Inflammatory macrophage treated with lipopolysaccharide for 1 hour (primary cell): ENCODE results near the gene DLG2.

Experiments used
- DNase-seq, 2 donors: peaks; one replicate each; pipeline ENCODE4 v3.0.0-alpha.2; 2020 to 2022

The DLG2 gene

DNA sequence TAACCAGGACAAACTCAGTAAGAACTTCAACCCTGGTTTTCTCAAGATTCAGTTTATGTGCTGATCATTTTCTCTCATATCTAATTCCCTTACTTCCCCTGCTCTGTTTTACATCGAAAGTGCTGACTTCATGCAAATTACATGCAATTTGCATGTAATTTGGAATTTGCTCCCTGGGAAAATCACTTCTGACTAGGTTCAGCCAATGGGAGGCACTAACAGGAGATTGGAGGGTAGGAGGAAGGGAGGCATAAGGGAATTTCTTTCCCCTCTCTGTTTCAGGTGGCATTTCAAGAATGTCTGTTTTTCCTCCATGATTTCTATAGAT, 1977.7 kb downstream of the DLG2 start:
- DNase-seq: no peak

DNA sequence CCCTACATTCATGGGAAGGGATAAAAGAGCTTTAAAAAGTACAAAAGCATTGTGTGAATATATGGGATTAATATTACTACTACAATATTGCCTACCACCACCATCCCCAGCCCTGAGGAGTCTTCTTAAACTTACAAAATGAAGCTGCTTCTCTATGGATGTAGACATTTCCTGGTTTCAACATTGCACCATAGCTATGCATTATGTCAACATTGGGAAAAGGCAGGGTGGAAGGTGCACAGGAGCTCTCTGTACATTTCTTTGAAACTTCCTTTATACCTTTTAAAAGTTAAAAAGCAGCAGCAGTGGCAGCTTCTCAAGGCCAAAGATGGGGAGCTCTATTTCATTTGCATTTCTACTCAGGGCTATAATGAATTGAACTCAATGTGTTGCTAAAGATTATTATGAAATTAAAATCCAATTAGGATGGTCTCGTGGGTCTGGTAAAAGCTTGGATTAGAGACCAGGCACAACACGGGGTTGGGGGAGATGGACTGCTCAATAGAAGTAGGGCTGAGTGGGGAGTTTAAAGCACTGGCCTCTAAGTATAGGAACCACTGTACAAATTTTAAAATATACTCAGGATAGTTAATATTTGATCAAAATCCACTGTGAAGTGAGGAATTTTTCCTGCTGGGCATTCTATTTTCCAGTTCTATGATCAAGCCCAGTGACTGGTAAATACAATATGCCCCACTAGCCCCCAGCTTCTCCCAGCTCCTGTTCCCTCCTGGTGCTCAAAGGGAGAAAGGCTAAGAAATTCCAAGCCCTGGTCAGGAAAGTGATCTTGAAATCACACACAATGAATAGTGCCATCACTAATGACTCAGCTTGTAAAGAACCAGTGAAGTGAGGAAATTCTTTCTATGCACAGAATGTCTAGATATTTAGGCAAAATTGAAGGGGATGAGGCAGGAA, 1978.3 kb downstream of the DLG2 start:
- DNase-seq: no peak

DNA sequence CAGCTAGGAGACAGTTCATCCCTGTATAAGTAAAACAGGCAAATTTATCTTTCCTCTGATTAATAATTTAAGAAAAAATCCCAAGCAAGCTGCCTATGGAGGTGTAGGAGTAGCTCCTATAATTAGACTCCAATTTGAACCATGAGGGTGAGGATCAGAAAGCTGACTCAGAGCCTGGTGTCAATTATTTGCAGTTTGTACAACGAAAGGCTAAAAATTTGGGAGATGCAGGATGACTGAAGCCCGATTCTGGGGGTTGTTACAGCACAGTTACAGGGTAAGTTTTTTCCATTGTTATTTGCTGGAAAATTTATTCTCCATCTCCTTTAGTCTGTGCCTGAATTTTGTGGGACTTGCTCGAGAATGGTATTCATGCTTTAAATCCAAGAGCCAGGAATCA, 1981.6 kb downstream of the DLG2 start:
- DNase-seq: no peak

DNA sequence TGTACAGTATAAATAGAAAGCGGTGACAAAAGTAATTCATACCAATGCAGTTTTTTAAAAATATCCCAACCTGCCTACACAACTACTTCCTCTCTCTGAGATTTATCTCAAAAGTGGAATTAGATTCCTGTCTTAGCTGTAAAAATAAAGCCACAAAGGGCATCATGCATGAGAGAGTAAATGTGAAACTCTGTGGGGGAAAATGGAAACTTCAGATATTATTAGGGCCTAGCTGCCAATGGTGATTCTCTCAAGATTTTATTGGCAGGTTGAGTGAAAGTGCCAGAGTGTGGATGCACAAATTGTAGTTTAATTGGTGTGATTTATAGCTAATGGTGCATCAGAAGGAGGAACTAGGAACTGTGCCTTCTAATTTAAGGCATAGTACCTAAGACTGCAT, 1984.0 kb downstream of the DLG2 start:
- no peak for DNase-seq

DNA sequence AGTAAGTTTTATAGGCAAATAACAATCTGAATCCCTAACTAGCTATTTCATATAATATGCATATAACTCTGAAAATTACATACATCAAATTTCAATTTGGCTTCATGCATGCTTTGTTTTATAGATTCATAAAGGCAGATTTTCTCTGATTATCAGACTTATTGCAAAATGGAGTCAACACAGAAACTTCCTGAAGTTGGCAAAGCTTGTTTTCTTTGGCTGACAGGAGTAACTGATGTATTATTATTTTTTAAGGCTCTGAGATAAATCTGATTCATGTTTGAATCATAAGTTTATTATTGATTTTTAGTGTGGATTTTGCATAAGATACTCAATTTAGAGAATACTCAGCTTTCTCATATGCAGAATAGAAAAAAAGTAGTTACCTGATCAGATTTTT, 1984.6 kb downstream of the DLG2 start:
- no peak for DNase-seq

DNA sequence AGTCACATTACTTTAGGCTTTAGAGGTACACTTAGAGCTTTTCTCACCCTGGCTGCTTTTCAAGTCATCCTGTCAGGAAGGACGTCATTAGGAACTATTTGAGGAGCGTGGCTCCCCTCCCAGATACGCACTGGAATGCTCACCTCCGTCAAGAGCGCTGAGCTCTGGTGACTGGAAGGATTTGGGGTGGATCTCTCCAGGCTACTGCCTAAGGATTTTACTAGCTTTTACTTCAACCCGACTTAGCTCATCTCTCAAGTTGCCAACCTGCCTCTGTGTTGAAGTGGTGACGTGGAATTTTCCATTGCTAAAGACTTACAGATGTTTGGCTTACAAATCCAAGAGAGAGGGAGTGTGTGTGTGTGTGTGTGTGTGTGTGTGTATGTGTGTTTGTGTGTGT, 1985.6 kb downstream of the DLG2 start:
- no peak for DNase-seq

DNA sequence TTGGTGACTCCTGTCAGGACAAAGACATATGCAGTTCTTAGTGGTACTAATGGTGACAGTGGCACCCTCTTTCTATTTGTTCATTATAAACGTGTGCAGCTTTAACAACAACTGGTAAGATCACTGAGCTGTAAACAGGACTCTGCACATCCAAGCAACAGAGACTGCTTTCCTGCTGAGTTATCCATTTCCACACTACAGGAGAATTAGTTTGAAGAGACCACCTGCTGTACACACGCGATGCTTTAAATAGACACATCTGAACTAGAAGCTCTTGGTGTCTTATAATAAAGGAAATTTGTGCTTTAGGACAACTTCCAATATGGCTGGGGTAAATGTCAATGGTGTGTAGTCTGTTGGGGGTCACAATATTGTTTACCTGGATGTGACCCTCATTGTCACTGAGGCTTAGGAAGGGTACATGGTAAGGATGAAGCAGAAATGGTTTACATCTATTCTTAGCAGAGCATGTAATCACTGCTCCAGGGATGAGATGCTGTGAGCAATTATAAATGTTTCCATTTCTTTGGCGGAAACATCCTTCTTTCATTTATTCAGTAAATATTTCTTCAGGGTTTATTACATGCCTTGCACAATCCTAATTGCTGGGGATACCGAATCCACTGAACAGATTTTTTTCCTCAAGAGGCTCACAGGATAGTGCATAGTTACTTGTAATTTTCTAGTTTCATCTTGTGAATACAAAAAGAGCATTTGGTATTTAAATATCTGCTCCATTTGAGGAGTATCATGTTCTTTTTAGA, 1987.0 kb downstream of the DLG2 start:
- DNase-seq: no peak

DNA sequence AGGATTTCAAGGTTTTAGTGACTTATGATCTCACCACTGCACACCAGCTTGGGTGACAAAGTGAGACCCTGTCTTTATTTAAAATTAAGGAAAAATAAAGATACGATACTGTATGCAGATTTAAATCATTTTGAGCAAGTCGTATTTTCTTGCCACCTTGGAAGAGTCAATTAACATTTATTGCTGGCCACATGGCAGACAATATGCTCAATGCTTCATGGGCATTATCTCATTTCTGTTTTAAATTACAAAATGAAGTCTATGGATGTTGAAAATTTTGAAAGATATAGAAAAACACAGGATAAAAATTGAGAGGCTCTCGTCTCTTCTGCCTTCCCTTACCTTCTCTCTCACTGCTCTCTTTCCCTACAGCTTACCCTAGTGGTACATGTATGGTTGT, 1992.0 kb downstream of the DLG2 start:
- no peak for DNase-seq

DNA sequence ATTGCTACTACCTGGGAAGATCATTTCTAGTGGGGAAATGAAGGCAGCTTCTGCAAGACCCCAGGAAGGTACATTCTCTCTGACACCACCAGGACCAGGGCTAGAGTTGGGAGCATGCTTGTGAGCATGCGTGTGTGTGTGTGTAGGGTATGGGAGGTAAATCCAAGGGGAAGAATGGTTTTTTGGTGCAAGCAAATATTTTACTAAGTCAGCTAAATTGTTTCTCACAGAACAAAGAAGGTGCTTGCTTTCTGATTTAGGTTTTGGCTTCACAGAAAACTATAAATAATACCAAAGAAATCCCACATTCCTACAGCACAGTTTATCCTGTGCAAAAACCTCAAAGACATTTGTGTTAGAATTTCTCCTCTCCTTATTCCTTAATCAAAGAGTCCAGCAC, 1996.9 kb downstream of the DLG2 start:
- DNase-seq: no peak

DNA sequence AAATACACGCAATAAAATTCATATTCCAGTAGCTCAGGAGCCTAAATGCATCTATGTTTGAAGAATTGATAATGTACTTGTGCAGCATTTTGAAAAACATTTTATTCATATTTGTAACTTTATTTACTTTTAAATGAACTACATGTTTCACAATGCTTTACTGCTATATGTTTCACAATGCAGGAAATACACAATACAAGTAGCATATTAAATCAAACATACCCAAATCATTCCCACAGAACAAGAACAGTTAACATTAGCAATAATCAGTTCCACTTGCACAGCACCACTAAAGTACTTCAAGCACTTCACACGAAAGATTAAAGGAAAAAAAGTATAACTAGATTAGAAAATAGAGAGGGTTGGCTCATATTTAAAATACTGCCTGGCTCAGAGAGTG, 1997.4 kb downstream of the DLG2 start:
- DNase-seq: no peak

DNA sequence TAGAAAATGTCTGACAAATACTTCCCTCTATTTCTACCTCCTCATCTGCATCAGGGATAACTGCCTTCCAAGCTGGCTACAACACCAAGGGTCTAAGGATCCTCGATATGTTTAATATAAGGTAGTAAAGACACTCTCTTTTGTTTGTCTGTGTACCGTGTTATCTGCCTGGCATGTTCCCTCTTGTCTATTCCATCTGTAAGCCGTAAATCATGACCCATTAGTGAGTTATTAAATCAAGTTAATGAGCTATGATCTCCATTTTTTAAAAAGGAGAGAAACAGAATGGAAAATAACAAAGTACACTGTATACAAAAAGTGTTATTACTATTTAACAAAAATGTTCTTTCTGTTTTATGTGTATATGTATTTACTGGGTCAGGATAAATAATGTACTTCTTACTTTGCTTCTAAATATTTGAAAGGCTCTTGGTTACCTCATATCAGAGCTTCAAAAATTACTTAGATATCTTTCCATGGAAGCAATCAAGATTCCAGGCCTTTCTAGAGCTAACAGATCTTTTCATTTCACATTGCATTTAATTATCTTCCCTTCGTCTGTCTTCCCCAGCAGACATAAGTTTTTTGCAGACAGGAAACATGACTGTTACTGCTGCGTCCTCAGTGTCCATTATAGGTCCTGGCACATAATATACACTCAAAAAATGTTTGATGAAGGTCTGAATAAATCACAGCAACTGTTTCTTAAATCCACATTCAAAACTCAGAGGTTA, 1998.4 kb downstream of the DLG2 start:
- DNase-seq: no peak

DNA sequence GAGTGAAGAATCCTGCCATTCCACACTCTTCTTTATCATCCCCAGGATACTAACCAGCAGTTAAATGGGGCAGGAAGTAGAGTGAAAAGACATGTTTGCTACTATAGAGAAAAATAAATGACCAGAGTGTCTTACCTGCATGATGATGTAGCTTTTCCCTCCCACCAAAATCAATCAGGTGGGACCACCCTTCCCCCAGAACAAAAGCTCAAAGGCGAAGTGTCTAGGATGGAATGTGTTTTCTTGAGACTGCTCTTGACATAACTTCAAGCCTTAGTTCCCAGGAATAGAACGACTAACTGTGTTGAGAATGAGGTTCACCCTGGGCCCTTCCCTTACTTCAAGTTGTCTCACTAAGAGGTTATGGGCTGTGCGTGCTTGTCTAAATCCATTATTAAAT, 2001.8 kb downstream of the DLG2 start:
- DNase-seq: no peak

DNA sequence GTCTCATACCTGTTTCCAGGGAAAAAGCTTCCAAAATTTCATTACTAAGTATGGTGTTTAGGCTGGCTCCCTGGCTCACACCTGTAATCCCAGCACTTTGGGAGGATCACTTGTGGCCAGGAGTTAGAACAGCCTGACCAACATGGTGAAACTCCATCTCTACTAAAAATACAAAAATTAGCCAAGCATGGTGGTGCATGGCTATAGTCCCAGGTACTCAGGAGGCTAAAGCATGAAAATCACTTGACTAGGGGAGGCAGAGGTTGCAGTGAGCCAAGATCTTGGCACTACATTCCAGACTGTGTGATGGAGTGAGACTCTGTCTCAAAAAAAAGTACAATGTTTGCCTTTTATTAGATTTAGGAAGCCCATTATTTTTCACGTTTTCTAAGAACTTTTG, 2009.5 kb downstream of the DLG2 start:
- no peak for DNase-seq

DNA sequence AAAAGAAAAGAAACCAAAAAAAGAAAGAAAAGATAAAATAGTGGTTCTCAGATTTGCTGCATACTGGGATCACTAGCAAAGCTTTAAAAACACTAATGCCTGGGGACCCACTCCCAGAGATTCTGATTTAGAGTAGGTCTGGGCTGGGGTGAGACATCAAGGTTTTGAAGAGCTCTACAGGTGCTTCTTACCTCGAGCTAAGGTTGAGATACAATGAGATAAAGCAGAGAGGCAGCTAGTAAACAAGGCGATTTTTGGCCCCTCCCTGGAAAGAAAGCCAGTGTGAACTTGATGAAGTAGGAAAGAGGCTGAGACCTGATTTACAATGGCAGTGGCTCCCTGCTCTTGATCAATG, 2013.4 kb downstream of the DLG2 start:
- no peak for DNase-seq

DNA sequence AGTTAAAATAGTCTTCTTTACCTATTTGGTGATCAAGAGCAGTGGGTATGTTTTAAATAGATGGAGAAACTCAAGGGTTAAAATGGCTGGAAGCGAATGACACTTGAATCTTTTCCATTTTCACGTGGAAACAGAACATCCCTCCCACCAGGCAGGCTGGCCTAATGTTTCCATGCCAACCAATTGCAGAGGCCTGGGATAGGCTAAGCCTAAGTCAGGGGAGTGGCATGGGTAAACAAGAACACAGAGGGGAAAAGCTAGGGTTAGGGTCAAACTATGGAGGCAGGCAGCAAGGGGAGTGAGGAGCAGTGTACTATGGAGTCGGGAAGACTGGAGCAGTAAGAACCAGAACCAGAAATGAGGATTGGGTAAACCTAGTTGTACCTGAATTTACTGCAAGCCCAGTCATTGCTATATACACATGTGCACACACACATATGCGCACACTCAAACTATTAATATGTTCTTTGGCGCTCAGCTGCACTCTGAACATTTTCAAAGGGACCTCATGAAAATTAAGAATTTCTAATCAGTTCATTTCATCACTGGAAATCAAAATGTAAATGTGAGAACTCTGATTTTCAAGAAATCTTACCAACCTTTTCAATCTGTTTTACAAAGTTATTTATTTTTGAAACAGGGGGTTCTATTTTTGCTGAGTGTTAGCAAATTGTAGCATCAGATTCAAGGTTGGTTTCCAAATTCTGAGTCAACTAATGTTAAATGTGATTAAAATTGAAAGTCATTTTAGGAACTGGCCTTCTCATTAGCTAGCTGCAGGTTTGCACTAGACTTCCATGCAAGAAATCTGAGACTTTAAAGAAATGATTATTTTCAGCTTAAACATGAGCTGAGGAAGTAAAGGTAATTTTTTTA, 2014.0 kb downstream of the DLG2 start:
- DNase-seq: no peak

DNA sequence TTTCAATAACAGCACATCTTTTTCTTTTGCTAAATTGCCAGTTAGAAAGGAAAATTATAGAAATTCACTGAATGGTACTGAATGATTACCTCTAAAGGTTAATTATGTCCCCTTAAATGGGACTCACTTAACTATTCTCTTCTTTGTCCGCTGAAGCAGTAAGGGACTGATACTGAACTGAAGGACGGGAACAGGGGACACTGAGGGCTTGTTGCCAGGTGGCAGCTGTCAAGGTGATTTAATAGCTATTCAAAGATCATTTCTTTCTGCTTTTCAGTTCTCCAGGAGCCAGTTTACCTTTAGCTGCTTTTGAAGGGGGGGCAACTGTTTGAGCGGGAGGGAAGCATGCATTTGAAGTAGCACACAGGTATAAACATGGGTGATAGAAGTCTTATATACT, 2015.5 kb downstream of the DLG2 start:
- no peak for DNase-seq

DNA sequence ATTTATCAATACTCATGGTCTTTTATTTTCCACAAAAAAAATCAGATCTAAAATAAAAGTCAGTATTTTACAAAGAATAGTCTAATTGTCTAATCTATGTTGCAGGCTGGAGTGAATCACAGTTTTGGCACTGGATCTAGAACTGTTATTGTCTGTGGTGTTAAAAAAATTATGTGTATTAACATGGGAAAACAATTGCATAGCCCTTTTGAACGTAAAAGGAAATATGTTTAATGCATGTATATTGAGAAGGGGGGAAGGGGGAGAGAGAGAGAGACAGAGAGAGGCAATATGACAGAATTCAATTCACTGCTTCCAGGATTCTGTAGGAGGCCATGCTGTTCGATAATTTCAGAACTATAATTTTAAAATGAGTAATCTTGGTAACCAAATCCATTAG, 2016.1 kb downstream of the DLG2 start:
- DNase-seq: no peak

DNA sequence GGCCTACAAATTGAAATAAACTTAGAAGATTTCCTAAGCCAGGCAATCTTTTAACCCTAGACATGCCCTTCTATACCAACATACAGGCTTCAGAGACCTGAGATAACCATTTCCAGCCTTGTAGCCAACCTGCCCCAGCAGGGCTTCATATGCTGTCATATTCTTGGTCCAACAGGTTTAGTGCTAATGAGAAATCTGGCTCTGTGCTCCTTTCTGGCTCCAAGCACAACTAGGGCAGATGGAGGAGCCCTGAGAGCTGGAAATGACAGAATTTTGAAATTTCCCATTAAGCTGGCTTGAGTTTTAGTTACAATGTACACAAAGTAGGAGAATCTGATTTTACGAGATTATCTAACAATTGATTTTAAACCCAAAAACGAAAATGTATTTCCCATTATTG, 2018.0 kb downstream of the DLG2 start:
- no peak for DNase-seq

DNA sequence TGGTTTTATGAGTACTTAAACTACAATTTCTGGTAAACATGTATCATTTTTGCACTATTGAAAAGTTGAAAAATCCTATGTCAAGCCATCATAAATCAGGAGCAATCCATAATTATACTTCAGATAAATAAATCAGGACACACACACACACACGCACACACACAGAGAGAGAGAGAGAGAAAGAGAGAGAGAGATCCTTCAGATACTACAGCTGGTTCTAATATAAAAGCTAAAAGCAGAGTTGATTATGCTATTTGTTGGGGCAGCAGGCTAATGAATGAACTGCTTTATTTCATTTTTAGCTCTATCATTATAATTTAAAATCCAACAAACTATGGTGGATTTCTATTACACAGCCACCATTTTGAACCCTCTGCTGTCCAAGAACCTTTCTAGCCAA, 2018.6 kb downstream of the DLG2 start:
- DNase-seq: no peak

DNA sequence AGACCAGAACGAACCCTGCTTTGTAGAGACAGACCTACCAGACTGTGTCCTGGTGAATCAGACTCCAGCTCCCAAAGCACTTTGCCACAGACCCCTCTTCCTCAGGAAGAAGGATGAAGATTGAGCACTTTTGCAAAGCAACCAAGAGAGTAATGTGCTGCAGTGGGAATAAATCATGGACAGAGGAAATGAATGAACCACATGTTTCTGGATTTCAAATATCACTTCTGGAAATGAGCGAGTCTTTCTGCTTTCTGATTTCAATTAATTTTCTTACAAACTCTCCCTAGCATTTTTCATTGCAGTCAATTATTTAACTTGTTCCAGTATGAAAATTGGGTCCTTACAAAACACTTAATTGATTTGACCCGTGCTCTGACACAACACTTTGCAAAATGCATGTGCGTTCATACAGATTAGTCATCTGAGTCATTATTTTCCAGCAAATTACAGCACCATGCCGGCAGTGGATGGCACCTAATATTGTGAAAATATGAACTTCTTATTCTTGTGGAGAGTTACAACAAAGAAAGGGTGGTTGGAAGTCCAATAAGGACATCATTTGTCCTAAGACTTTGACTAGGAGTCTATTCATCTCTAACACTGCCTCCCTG, 2025.1 kb downstream of the DLG2 start:
- no peak for DNase-seq

DNA sequence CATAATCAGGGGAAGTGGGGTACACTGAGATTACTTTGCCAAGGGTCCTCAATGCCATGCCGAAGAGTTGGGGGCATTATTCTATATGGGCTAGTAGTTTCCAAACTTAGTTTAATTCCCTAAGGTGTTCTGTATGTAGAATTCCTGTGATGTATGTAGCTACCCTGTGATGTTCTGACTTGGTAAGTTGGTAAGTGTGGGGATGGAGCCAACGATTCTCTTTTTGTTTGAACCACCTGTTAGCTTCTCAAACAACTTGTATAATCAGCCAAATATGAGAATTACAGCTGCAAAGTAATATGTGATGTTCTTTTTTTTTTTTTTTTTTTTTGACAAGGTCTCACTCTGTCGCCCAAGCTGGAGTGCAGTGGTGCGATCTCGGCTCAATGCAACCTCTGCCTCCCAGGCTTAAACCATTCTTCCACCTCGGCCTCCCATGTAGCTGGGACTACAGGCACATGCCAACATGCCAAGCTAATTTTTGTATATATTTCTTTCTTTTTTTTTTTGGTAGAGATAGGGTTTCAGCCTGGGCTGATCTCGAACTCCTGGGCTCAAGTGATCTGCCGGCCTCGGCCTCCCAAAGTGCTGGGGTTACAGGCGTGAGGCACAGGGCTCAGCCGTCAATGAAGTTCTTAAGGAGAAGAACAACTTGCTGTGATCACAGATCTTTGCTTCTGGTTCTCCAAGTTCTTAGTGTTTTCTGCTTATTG, 2025.8 kb downstream of the DLG2 start:
- no peak for DNase-seq

DNA sequence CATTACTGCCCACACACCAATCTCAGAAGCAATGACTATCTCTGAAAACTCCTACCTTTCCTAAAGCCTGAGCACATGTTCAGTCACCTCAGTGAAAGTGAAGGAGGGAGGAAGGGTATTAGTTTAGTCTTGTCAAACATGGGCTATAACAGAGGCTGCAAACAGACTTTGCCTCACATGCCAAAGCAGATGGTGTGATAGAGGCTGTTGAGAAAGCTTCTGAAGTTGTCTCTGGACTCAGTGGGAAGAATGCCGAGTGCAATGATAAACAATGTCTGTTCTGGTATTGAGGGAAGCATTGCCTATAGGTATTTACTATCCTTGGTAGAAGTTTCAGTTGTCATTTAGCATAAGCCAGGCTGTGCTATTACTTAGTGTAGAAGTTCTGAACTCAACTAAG, 2026.5 kb downstream of the DLG2 start:
- no peak for DNase-seq
